HFFc6 (cell line): ENCODE measurements around the gene KRT80. TPM values are rescaled to one million over a fixed set of nuclear protein-coding genes. Genes with fewer than 3 reads are reported as not detected.

Experiments used
- DNase-seq: peaks from one replicate; pipeline ENCODE4 v3.0.0-alpha.2; 2018
- H3K27ac Mint-ChIP-seq: 2 replicates; pipeline ENCODE4 v1.8.0; 2020; ENCODE audit warnings: mild to moderate bottlenecking, mixed read lengths
- H3K27me3 Mint-ChIP-seq: 2 replicates; pipeline ENCODE4 v1.8.0; 2021; ENCODE audit warnings: mild to moderate bottlenecking, moderate library complexity, mixed read lengths; ENCODE audit not compliant: insufficient read depth
- H3K36me3 Mint-ChIP-seq: 2 replicates; pipeline ENCODE4 v1.8.0; 2021; ENCODE audit warnings: low read depth, mixed read lengths
- H3K4me1 Mint-ChIP-seq: 2 replicates; pipeline ENCODE4 v1.8.0; 2020; ENCODE audit warnings: low read depth, mixed read lengths
- H3K4me3 Mint-ChIP-seq: 2 replicates; pipeline ENCODE4 v1.8.0; 2020; ENCODE audit warnings: mild to moderate bottlenecking, moderate library complexity, mixed read lengths
- H3K9me3 Mint-ChIP-seq: 2 replicates; pipeline ENCODE4 v1.8.0; 2020; ENCODE audit warnings: mild to moderate bottlenecking, mixed read lengths
- CTCF ChIP-seq: fragments of 200-600 bp; sonication (generic); IDR thresholded peaks from 2 replicates; pipeline ENCODE4 v1.5.0; 2021; ENCODE audit warnings: antibody characterized with exemption, mild to moderate bottlenecking
- total RNA-seq, 6 experiments: library from RNA; stranded (reverse); fragmentation: NEBNext Ultra II Directional; extraction: Animal tissue kit (Norgen Biotek cat#: 25700); gene quantifications; 2 replicates in 1 of 6; 3 replicates in 5 of 6; pipeline ENCODE4 v1.2.3, GENCODE V29; 2021

KRT80 gene
- total RNA-seq, 6 experiments from 2014 or later, result 2.3 to 3.7 (median 2.8) TPM

- no peak overlapping the region for H3K4me3 Mint-ChIP-seq
- no peak for TF ChIP-seq CTCF
- peaks cover 17% of the 10 kb centered on the region for H3K4me1 Mint-ChIP-seq
- H3K27me3 Mint-ChIP-seq, result peaks cover 24% of the 10 kb centered on the region
- no peaks in the 10 kb centered on the region for H3K36me3 Mint-ChIP-seq
- no peak overlapping the region for H3K27ac Mint-ChIP-seq
- no peaks in the 10 kb centered on the region for H3K9me3 Mint-ChIP-seq
- DNase-seq, result peak; percentile 25
These were observed 70.6 kb downstream of the KRT80 start for GRCh38 chr12:52120951-52121823.

- no peaks in the 10 kb centered on the region for H3K36me3 Mint-ChIP-seq
- no peak overlapping the region for H3K27ac Mint-ChIP-seq
- peaks cover 16% of the 10 kb centered on the region for H3K4me1 Mint-ChIP-seq
- DNase-seq, result no peak
- no peaks in the 10 kb centered on the region for H3K9me3 Mint-ChIP-seq
- TF ChIP-seq CTCF, result peak; percentile 73
- H3K4me3 Mint-ChIP-seq, result no peak overlapping the region
- peaks cover 24% of the 10 kb centered on the region for H3K27me3 Mint-ChIP-seq
These were observed 72.2 kb downstream of the KRT80 start for GRCh38 chr12:52119398-52120254.

Other genes with a start within 250 kb of the KRT80 start
- 10 to 100 TPM; 13.1 to 15.2 (median 14.0) TPM for gene ACVR1B, start 240.3 kb downstream of the KRT80 start, total RNA-seq
- gene TAMALIN, start 185.1 kb downstream of the KRT80 start, total RNA-seq, result under 1 TPM; 0.24 to 1.00 (median 0.69) TPM
- gene NR4A1, start 140.6 kb downstream of the KRT80 start, total RNA-seq, result 10 to 100 TPM; 10.3 to 46.6 (median 43.6) TPM
- 10 to 100 TPM; 62.1 to 73.6 (median 66.6) TPM for gene ATG101, start 122.0 kb downstream of the KRT80 start, total RNA-seq
- gene SMIM41, start 112.3 kb downstream of the KRT80 start, total RNA-seq, result not detected
- gene KRT7, start 41.2 kb upstream of the KRT80 start, total RNA-seq, result 100 to 1,000 TPM in 2 of 6 experiments, 10 to 100 TPM in 4; 62.7 to 379 (median 67.5) TPM
- under 1 TPM in 5 of 6 experiments, not detected in 1; 0.15 to 0.26 (median 0.19) TPM for gene KRT86, start 82.6 kb upstream of the KRT80 start, total RNA-seq
- gene KRT81, start 99.5 kb upstream of the KRT80 start, total RNA-seq, result under 1 TPM; 0.34 to 0.84 (median 0.70) TPM
- not detected for gene KRT83, start 129.4 kb upstream of the KRT80 start, total RNA-seq
- not detected for gene KRT85, start 175.5 kb upstream of the KRT80 start, total RNA-seq
- gene KRT84, start 193.6 kb upstream of the KRT80 start, total RNA-seq, result not detected
- not detected for gene KRT82, start 214.3 kb upstream of the KRT80 start, total RNA-seq
- not detected for gene KRT75, start 242.4 kb upstream of the KRT80 start, total RNA-seq